PC-3 (cell line): Measurements from ENCODE around the gene IQCF6.

Experiments used
- CTCF ChIP-seq: fragments of 300-600 bp; sonication (generic); conservative IDR thresholded peaks from 2 replicates; pipeline ENCODE4 v1.5.1; 2017; ENCODE audit warnings: antibody characterized with exemption, low read depth, mild to moderate bottlenecking, low read length
- EZH2 ChIP-seq: fragments of 300-600 bp; sonication (generic); IDR thresholded peaks from one replicate; pipeline ENCODE4 v1.6.1; 2017; ENCODE audit warnings: antibody characterized with exemption, mild to moderate bottlenecking, low read length; ENCODE audit not compliant: unreplicated experiment
- EZH2phosphoT487 ChIP-seq: fragments of 300-600 bp; sonication (generic); IDR thresholded peaks from 2 replicates; pipeline ENCODE4 v1.6.1; 2018; ENCODE audit warnings: mild to moderate bottlenecking, antibody characterized with exemption, low read length, borderline replicate concordance

GRCh38 chr3:51751287-51751686 lies 27.8 kb downstream of the IQCF6 start:
- TF ChIP-seq EZH2, result no peak
- no peak for TF ChIP-seq CTCF
- no peak for TF ChIP-seq EZH2phosphoT487
